Body of pancreas (tissue), 4 donors: ENCODE data around the gene HTR3A. TPM values are rescaled to one million over a fixed set of nuclear protein-coding genes. Genes with fewer than 3 reads are reported as not detected.

ENCODE experiments used
- ATAC-seq: fragments of 150-250 bp; one replicate; pipeline ENCODE4 v1.9.1; 2016
- DNase-seq, 4 donors: peaks; one replicate each; pipeline ENCODE4 v3.0.0-alpha.2; 2019
- H3K27ac ChIP-seq, 4 donors: fragments of 200-600 bp; sonication (generic); 1 replicate in 3 of 4; 2 replicates in 1 of 4; pipeline versions ENCODE4 v1.5.1 to v1.6.1; 2016 to 2019; ENCODE audit warnings: mild to moderate bottlenecking in 1 of 4, mixed read lengths in 1 of 4, moderate library complexity in 1 of 4
- H3K27me3 ChIP-seq, 2 donors: fragments of 200-600 bp; sonication (generic); one replicate each; pipeline ENCODE4 v1.6.0; 2016; ENCODE audit warnings: mild to moderate bottlenecking in 1 of 2
- H3K36me3 ChIP-seq, 2 donors: fragments of 200-600 bp; sonication (generic); replicated peaks in 1 of 2; 2 replicates each; pipeline ENCODE4 v1.5.1; 2016; ENCODE audit warnings: low read depth in 2 of 2; ENCODE audit not compliant: insufficient read depth in 1 of 2
- H3K4me1 ChIP-seq: fragments of 200-600 bp; sonication (generic); one replicate; pipeline ENCODE4 v1.6.0; 2016
- H3K4me3 ChIP-seq, 2 donors: fragments of 200-600 bp; sonication (generic); 1 replicate in 1 of 2; 2 replicates in 1 of 2; pipeline ENCODE4 v1.5.1; 2016 to 2019
- H3K9me3 ChIP-seq, 3 donors: fragments of 200-600 bp; sonication (generic); 1 replicate in 2 of 3; 2 replicates in 1 of 3; pipeline ENCODE4 v1.5.1; 2016
- CTCF ChIP-seq, 7 experiments: fragments of 450-650 bp in 4 of 7; fragments of 200-600 bp in 3 of 7; sonication (generic) in 3 of 7; IDR thresholded peaks; one replicate each; pipeline ENCODE4 v1.5.1; 2016 to 2019; ENCODE audit warnings: antibody characterized with exemption in 7 of 7
- POLR2A ChIP-seq, 3 donors: fragments of 450-650 bp; IDR thresholded peaks; one replicate each; pipeline ENCODE4 v1.6.1; 2016; ENCODE audit warnings: antibody characterized with exemption in 3 of 3, mild to moderate bottlenecking in 2 of 3
- WGBS, 2 donors: methylation state at CpG; one replicate each; pipeline ENCODE4 v1.1.5; 2017; 5-methylcytosine and 5-hydroxymethylcytosine counted together
- intact Hi-C: fragments of 100-400 bp; cut with DNase I; formaldehyde crosslinking; loops from one replicate; pipeline ENCODE4 v1.15.1; 2023
- total RNA-seq, 2 donors: library from RNA; depleted of rRNA; stranded (reverse); fragments of >200 nt; gene quantifications; one replicate each; pipeline ENCODE4 v1.1.0, GENCODE V29; 2016

The HTR3A gene
- total RNA-seq, 2 donors from 2014 or later = 0.33 to 1.0 TPM

- ATAC-seq (no peak), DNase-seq (peak in 3 of 4 donors; percentile 19 to 34 (median 25))
- WGBS, 2 donors = 7 to 11% methylated on average over 4 of the region's 4 CpGs
- Histone ChIP-seq H3K27ac (no peak overlapping the region), H3K4me1 (no peaks in the 10 kb centered on the region), H3K36me3 (no peaks in the 10 kb centered on the region), H3K4me3 (no peak overlapping the region), H3K27me3 (no peaks in the 10 kb centered on the region), H3K9me3 (no peaks in the 10 kb centered on the region)
- TF ChIP-seq POLR2A (IDR thresholded peaks at IDR 0.05) (no peak), CTCF (IDR thresholded peaks at IDR 0.05) (no peak)
- intact Hi-C loops = loop anchor here (5.0 kb wide), 1 partner anchor 271 kb away; no protein-coding TSS in a partner anchor
Measured at GRCh38 chr11:113991170-113991569, 16.3 kb downstream of the HTR3A start.

- Histone ChIP-seq H3K4me1 (no peaks in the 10 kb centered on the region), H3K27me3 (no peaks in the 10 kb centered on the region), H3K36me3 (no peaks in the 10 kb centered on the region), H3K4me3 (no peak overlapping the region), H3K9me3 (no peaks in the 10 kb centered on the region), H3K27ac (no peak overlapping the region)
- 52% methylated on average over 7 of the region's 7 CpGs for WGBS, 2 donors
- intact Hi-C loops = loop anchor here (5.0 kb wide), 1 partner anchor 270 kb away; no protein-coding TSS in a partner anchor
- no peak for ATAC-seq
- peak in 1 of 4 donors; percentile 27 for DNase-seq
- TF ChIP-seq POLR2A (IDR thresholded peaks at IDR 0.05) (no peak), CTCF (IDR thresholded peaks at IDR 0.05) (no peak)
Measured at GRCh38 chr11:113991718-113992458, 17.0 kb downstream of the HTR3A start.

- intact Hi-C loops = loop anchor here (5.0 kb wide), 1 partner anchor 270 kb away; no protein-coding TSS in a partner anchor
- TF ChIP-seq POLR2A (IDR thresholded peaks at IDR 0.05) (no peak), CTCF (IDR thresholded peaks at IDR 0.05) (no peak)
- WGBS, 2 donors = 7 to 22% methylated on average over 7 of the region's 7 CpGs
- H3K4me3 ChIP-seq = no peak overlapping the region
- H3K4me1 ChIP-seq = no peaks in the 10 kb centered on the region
- H3K27ac ChIP-seq = no peak overlapping the region
- no peaks in the 10 kb centered on the region for H3K36me3 ChIP-seq
- ATAC-seq = no peak
- no peak for DNase-seq
- no peaks in the 10 kb centered on the region for H3K27me3 ChIP-seq
- no peaks in the 10 kb centered on the region for H3K9me3 ChIP-seq
Measured at GRCh38 chr11:113992459-113993110, 17.7 kb downstream of the HTR3A start.

- peak in 3 of 4 donors; percentile 16 to 43 (median 38) for DNase-seq
- TF ChIP-seq POLR2A (IDR thresholded peaks at IDR 0.05) = no peak
- TF ChIP-seq CTCF (IDR thresholded peaks at IDR 0.05) = peak; percentile 17 to 67 (median 64)
- H3K27me3 ChIP-seq = no peaks in the 10 kb centered on the region
- no peak overlapping the region for H3K4me3 ChIP-seq
- ATAC-seq = no peak
- 0 to 1% methylated on average over 6 of the region's 6 CpGs for WGBS, 2 donors
- H3K4me1 ChIP-seq = no peaks in the 10 kb centered on the region
- no peaks in the 10 kb centered on the region for H3K9me3 ChIP-seq
- intact Hi-C loops = loop anchor here (5.0 kb wide), 1 partner anchor 268 kb away; no protein-coding TSS in a partner anchor
- H3K36me3 ChIP-seq = no peaks in the 10 kb centered on the region
- no peak overlapping the region for H3K27ac ChIP-seq
Measured at GRCh38 chr11:113994077-113994954, 19.4 kb downstream of the HTR3A start.
